Adipose tissue (tissue), 3 donors: ENCODE measurements around the gene VPREB3. TPM values are rescaled to one million over a fixed set of nuclear protein-coding genes. Genes with fewer than 3 reads are reported as not detected.

ENCODE experiments used
- H3K27ac ChIP-seq: one replicate; pipeline ENCODE4 v1.5.1; 2013; ENCODE audit warnings: low read depth, low read length
- WGBS, 3 donors: extraction: QIAGEN DNeasy Blood & Tissue Kit; methylation state at CpG; one replicate each; pipeline ENCODE4 v1.1.7; 2013; 5-methylcytosine and 5-hydroxymethylcytosine counted together
- polyA plus RNA-seq, 3 donors: library from polyadenylated mRNA; stranded (reverse); fragments of 200-250 nt; gene quantifications; one replicate each; pipeline ENCODE4 v1.2.3, GENCODE V29; 2013
- donor health status: healthy with polysubstance abuse.
- donor health status: Bipolar disorder and iron deficiency.
- donor health status: healthy.

The VPREB3 gene
- polyA plus RNA-seq, 3 donors: 0.87 to 1.1 TPM; not detected in 1

DNA sequence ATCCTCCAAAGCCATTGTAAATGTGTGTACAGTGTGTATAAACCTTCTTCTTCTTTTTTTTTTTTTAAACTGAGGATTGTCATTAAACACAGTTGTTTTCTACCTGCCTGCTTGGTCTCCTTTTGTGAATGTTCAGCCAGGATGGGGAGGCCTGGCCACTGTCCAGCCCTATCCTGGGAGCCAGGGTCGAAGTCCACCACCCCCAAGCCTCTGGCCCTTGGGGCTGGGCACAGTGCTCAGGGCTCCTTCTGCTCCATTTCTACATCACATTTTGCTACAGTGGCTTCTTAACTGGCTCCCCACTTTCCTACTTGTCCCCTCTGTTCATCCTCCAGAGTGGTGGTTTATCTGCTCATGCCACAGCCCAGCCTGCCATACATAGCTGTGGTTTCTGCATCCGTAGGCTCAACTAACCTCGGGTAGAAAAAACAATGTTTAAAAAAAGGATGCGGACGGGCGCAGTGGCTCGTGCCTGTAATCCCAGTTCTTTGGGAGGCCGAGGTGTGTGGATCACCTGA is 30.0 kb upstream of the VPREB3 start:
- WGBS, 3 donors: 52 to 67% (median 53%) methylated on average over 8 of the region's 8 CpGs
- H3K27ac ChIP-seq: no peak overlapping the region

DNA sequence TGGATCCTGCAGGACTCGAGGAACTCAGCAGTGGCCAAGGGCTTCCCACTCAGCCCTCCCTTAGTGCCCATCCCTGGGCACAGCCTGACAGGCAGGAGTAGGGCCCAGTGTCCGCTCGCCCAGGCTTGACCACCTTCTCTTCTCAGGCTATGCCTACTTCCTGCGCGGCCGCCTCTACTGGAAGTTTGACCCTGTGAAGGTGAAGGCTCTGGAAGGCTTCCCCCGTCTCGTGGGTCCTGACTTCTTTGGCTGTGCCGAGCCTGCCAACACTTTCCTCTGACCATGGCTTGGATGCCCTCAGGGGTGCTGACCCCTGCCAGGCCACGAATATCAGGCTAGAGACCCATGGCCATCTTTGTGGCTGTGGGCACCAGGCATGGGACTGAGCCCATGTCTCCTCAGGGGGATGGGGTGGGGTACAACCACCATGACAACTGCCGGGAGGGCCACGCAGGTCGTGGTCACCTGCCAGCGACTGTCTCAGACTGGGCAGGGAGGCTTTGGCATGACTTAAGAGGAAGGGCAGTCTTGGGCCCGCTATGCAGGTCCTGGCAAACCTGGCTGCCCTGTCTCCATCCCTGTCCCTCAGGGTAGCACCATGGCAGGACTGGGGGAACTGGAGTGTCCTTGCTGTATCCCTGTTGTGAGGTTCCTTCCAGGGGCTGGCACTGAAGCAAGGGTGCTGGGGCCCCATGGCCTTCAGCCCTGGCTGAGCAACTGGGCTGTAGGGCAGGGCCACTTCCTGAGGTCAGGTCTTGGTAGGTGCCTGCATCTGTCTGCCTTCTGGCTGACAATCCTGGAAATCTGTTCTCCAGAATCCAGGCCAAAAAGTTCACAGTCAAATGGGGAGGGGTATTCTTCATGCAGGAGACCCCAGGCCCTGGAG is 29.3 kb upstream of the VPREB3 start:
- no peak overlapping the region for H3K27ac ChIP-seq
- WGBS, 3 donors: 74 to 83% (median 83%) methylated on average over 15 of the region's 15 CpGs

DNA sequence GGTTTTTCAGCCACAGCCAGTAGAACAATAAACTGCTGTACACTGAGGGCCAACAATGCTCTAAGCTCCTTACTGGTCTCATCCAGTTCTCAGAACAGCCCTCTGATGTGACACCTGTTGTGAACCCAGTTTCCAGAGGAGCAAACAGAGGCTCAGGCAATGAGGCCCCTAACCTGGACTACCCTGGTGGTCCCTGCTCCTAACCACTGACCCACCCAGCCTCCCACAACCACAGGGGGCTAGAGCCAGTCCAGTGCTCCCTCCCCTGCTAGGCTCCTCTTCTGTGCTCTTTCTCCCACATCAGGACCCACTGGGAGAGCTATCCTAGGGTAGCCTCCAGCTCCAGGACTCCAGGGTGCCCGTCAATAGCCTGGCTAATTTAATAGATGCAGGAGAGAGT is 28.5 kb upstream of the VPREB3 start:
- no peak overlapping the region for H3K27ac ChIP-seq
- 90 to 100% (median 100%) methylated on average over 1 of the region's 1 CpG for WGBS, 3 donors

- 91 to 96% (median 95%) methylated on average over 15 to 16 of the region's 16 CpGs for WGBS, 3 donors
- H3K27ac ChIP-seq: no peak overlapping the region
Measured at GRCh38 chr22:23782252-23782651, 28.0 kb upstream of the VPREB3 start.

- 75 to 86% (median 76%) methylated on average over 14 of the region's 14 CpGs for WGBS, 3 donors
- no peak overlapping the region for H3K27ac ChIP-seq
Measured at GRCh38 chr22:23781511-23782183, 27.4 kb upstream of the VPREB3 start.

DNA sequence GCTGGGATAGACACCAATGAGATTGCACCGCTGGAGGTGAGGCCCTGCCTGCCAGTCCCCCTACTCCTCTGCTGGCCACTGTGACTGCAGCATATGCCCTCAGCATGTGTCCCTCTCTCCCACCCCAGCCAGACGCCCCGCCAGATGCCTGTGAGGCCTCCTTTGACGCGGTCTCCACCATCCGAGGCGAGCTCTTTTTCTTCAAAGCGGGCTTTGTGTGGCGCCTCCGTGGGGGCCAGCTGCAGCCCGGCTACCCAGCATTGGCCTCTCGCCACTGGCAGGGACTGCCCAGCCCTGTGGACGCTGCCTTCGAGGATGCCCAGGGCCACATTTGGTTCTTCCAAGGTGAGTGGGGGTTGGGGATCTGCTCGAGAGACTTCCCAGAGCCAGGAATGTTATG is 26.8 kb upstream of the VPREB3 start:
- 82 to 92% (median 85%) methylated on average over 15 of the region's 15 CpGs for WGBS, 3 donors
- no peak overlapping the region for H3K27ac ChIP-seq

- H3K27ac ChIP-seq: no peak overlapping the region
- WGBS, 3 donors: 90 to 94% (median 92%) methylated on average over 20 of the region's 20 CpGs
Measured at GRCh38 chr22:23780146-23780748, 26.0 kb upstream of the VPREB3 start.

DNA sequence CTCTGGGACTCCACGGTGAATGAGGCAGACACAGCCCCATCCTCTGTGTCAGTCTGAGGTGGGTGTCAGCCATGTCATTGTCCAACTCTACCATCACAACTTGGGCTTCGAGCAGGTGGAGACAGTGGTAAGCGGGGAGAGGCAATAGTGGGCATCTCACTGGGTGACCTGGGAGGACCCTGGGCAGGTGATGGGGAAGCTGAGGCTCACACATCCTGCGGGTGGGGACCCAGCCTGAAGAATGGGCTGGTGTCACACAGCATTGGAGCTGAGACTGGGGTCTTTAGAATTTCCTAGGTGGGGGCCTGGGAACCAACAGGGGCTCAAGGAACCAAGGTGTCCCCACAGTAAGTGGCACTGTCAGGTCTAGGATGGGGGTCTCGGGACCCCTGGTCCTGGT is 25.5 kb upstream of the VPREB3 start:
- H3K27ac ChIP-seq: no peak overlapping the region
- 88 to 95% (median 93%) methylated on average over 5 of the region's 5 CpGs for WGBS, 3 donors

- H3K27ac ChIP-seq: no peak overlapping the region
- 87 to 95% (median 91%) methylated on average over 16 of the region's 16 CpGs for WGBS, 3 donors
Measured at GRCh38 chr22:23779083-23779482, 24.9 kb upstream of the VPREB3 start.

- 82 to 86% (median 86%) methylated on average over 3 of the region's 3 CpGs for whole genome bisulfite sequencing, 3 donors
- H3K27ac ChIP-seq: no peak overlapping the region
Measured at GRCh38 chr22:23778577-23778900, 24.3 kb upstream of the VPREB3 start.

DNA sequence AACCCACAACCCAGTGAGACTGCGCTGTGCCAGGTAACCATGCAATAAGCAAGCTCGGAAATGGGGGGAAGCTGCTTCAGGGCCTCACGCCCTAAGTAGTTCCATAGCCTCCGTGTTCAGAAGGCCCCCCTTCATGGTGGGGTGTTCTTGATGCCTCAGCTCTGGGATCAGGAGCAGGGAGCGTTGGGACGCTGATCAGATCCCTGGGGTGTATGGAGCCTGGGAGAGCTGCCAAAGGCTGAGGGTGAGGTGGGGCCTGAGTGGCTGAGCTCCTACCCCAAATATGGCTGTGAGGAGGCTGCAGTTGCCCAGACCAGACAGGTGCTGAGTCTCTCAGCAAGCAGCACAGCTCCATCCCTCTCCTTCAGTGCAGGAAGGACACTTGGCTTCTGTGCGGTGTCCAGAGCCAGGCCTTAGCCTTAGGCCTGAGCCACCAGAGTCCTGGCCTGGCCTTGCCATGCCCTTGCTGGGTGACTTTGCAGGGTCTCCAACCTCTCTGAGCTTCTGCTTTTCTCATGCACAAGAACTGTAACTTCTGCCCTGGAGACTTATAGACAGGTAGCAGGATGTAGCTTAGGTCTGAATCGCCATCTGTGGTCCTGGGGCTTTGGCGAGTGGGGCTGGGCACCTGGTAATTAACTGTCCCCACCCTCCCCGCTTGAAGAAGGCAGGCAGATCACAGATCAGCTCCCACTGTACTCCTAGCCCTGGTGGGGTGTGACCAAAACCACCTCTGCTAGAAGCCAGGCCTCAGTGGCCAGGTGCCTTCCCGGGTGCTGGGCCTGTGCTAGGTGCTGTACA is 23.8 kb upstream of the VPREB3 start:
- 85 to 91% (median 87%) methylated on average over 11 of the region's 11 CpGs for WGBS, 3 donors
- no peak overlapping the region for H3K27ac ChIP-seq

DNA sequence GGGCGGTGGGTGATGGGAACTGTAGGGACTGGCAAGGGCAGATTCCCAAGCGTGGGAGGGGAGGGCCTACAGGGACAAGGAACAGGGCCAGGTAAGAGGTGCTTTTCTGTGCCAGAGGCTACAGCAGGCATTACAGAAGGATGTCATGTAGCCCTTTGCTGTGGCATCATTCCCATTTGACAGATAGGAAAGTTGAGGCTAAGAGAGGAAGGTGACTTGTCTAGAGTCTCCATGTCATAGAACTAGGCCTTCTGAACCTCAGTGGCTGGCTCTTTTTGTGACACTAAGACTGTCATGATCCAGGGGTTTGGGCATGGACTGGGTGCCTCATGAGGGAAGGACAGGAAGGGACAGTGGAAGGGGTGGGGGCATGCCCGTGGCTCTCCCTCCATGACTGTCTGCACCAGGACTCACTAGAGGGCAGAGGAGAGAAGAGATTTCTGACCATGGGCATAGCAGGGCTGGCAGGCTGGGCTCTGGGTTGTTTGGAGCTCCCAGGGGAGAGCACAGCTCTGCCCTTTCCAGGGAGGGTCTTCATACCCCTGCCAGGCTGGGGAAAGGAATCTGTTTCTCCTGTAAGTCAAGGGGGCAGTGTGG is 21.7 kb upstream of the VPREB3 start:
- no peak overlapping the region for H3K27ac ChIP-seq
- 73 to 84% (median 77%) methylated on average over 3 of the region's 3 CpGs for WGBS, 3 donors

GRCh38 chr22:23774922-23775436 is 20.8 kb upstream of the VPREB3 start:
- WGBS, 3 donors: 81 to 85% (median 82%) methylated on average over 2 of the region's 2 CpGs
- H3K27ac ChIP-seq: no peak overlapping the region

DNA sequence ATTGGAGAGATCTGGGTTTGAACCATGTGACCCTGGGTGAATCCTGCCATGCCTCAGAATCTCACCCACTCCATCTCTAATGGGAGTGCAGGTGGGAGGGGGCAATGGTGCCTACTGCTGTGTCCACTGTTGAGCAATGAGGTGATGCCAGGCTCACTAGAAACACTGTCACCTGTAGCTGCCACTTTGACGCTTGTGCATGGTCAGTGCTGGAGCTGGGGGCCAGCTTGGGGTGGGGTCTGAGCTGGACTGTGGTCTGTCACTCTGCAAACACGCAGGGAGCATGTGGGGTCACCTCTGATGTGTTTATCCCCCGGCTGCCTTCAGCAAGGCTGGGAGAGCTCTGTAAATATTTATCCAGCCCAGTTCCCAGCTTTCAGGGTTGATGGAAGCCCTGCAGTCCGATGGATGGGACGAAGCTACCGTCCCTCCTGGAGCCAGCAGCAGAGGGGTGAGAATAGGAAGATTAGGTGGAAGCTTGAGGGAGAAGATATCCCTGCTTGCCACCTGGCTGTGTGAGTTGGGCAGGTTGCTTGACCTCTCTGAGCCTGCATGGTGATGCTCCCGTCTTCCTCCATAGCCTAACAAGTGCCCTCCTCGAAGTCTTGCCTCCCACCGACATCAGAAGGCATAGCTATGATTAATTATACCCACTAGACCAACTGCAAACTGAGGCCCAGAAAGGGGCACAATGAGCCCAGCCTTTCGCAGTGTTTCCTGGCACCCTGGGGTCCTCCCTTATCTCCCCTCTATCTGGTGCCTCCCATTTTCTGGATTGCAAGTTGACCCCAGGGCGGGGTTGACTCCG is 20.1 kb upstream of the VPREB3 start:
- no peak overlapping the region for H3K27ac ChIP-seq
- WGBS, 3 donors: 60 to 77% (median 67%) methylated on average over 12 of the region's 12 CpGs

GRCh38 chr22:23773483-23774113 is 19.4 kb upstream of the VPREB3 start:
- 73 to 84% (median 75%) methylated on average over 7 of the region's 7 CpGs for WGBS, 3 donors

GRCh38 chr22:23772649-23773473 is 18.6 kb upstream of the VPREB3 start, which contains the start of gene MMP11:
MMP11 (plus strand) TSS chr22:23772849; CDS start chr22:23772871, 22 bp downstream.
- 7 to 8% (median 7%) methylated on average over 59 to 79 of the region's 79 CpGs for WGBS, 3 donors
- no peak within 1 kb of the TSS for H3K27ac ChIP-seq

More at GRCh38 chr22:23773483-23774113, 19.4 kb upstream of the VPREB3 start:
- H3K27ac ChIP-seq: no peak overlapping the region
